Neutrophil (primary cell): ENCODE results near the gene OR52E1.
"Not testable (repeated sequence)": the region's sequence is repeated elsewhere in the genome, so short reads cannot be mapped to it uniquely, and the experiment has no call there.

Source experiments
- H3K27ac ChIP-seq: fragments of 200-600 bp; sonication (generic); 2 replicates; pipeline ENCODE4 v1.5.1; 2016; ENCODE audit warnings: mild to moderate bottlenecking, moderate library complexity
- H3K27me3 ChIP-seq: fragments of 200-600 bp; sonication (generic); 2 replicates; pipeline ENCODE4 v1.6.0; 2016; ENCODE audit warnings: mild to moderate bottlenecking
- H3K36me3 ChIP-seq: fragments of 200-600 bp; sonication (generic); 2 replicates; pipeline ENCODE4 v1.5.1; 2017
- H3K4me1 ChIP-seq, 2 experiments: fragments of 200-600 bp in 1 of 2; sonication (generic) in 1 of 2; 1 replicate in 1 of 2; 2 replicates in 1 of 2; pipeline versions ENCODE4 v1.5.1 to v1.6.1; 2013 to 2016; ENCODE audit warnings: low read depth in 1 of 2, low read length in 1 of 2, mild to moderate bottlenecking in 1 of 2, moderate library complexity in 1 of 2; ENCODE audit not compliant: control insufficient read depth in 1 of 2, insufficient read depth in 1 of 2
- H3K4me3 ChIP-seq, 2 experiments: fragments of 200-600 bp in 1 of 2; sonication (generic) in 1 of 2; 1 replicate in 1 of 2; 2 replicates in 1 of 2; pipeline ENCODE4 v1.5.1; 2013 to 2016; ENCODE audit warnings: low read depth in 1 of 2, low read length in 1 of 2, mild to moderate bottlenecking in 1 of 2, moderate library complexity in 1 of 2
- H3K9me3 ChIP-seq: fragments of 200-600 bp; sonication (generic); 2 replicates; pipeline ENCODE4 v1.5.1; 2016
- CTCF ChIP-seq: fragments of 200-600 bp; sonication (generic); IDR thresholded peaks from 2 replicates; pipeline ENCODE4 v1.5.1; 2016; ENCODE audit warnings: antibody characterized with exemption

Gene OR52E1

GRCh38 chr11:5042091-5042490 lies 27.3 kb upstream of the OR52E1 start:
- TF ChIP-seq CTCF: no peak
- no peak overlapping the region for H3K27ac ChIP-seq
- no peaks in the 10 kb centered on the region for H3K36me3 ChIP-seq
- no peaks in the 10 kb centered on the region for H3K9me3 ChIP-seq
- no peaks in the 10 kb centered on the region for H3K27me3 ChIP-seq
- H3K4me3 ChIP-seq: no peak overlapping the region
- H3K4me1 ChIP-seq: no peaks in the 10 kb centered on the region

GRCh38 chr11:5043380-5043779 lies 26.0 kb upstream of the OR52E1 start:
- Histone ChIP-seq H3K36me3 (no peaks in the 10 kb centered on the region), H3K4me1 (no peaks in the 10 kb centered on the region), H3K27ac (no peak overlapping the region), H3K9me3 (no peaks in the 10 kb centered on the region), H3K4me3 (no peak overlapping the region), H3K27me3 (no peaks in the 10 kb centered on the region)
- TF ChIP-seq CTCF: no peak

GRCh38 chr11:5046226-5046625 lies 23.1 kb upstream of the OR52E1 start, which contains the start of gene OR52J3:
TSS of gene OR52J3 (plus strand) at chr11:5046526. CDS start at chr11:5046526, 0 bp downstream.
- TF ChIP-seq CTCF: no peak
- H3K4me3 ChIP-seq: no peak within 1 kb of the TSS
- H3K36me3 ChIP-seq: no peaks in the 10 kb centered on the region
- H3K27me3 ChIP-seq: no peaks in the 10 kb centered on the region
- no peaks in the 10 kb centered on the region for H3K4me1 ChIP-seq
- H3K9me3 ChIP-seq: no peaks in the 10 kb centered on the region
- H3K27ac ChIP-seq: no peak within 1 kb of the TSS

DNA sequence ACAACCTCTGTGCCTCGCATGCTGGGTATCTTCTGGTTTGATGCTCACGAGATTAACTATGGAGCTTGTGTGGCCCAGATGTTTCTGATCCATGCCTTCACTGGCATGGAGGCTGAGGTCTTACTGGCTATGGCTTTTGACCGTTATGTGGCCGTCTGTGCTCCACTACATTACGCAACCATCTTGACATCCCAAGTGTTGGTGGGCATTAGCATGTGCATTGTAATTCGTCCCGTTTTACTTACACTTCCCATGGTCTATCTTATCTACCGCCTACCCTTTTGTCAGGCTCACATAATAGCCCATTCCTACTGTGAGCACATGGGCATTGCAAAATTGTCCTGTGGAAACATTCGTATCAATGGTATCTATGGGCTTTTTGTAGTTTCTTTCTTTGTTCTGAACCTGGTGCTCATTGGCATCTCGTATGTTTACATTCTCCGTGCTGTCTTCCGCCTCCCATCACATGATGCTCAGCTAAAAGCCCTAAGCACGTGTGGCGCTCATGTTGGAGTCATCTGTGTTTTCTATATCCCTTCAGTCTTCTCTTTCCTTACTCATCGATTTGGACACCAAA lies 22.5 kb upstream of the OR52E1 start:
- TF ChIP-seq CTCF: no peak
- Histone ChIP-seq H3K27ac (no peak overlapping the region), H3K36me3 (no peaks in the 10 kb centered on the region), H3K4me1 (no peaks in the 10 kb centered on the region), H3K27me3 (no peaks in the 10 kb centered on the region), H3K9me3 (no peaks in the 10 kb centered on the region), H3K4me3 (no peak overlapping the region)

DNA sequence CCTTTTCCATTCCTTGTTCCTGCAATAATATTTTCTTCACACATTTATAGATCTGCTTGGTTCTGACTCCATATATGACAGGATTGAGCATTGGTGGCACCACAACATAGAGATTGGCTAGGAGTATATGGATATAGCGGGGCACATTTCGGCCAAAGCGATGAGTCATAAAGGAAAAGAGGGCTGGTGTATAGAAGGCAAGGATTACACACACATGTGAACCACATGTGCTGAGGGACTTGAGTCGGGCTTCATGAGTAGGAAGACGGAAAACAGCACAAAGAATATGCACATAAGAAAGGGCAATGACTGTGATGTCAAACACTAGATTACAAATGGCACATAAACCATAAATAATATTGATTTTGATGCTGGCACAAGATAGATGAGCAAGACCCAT lies 10.7 kb upstream of the OR52E1 start:
- H3K4me3 ChIP-seq, H3K4me1 ChIP-seq, H3K9me3 ChIP-seq, H3K36me3 ChIP-seq, H3K27ac ChIP-seq, H3K27me3 ChIP-seq: not testable (repeated sequence)

DNA sequence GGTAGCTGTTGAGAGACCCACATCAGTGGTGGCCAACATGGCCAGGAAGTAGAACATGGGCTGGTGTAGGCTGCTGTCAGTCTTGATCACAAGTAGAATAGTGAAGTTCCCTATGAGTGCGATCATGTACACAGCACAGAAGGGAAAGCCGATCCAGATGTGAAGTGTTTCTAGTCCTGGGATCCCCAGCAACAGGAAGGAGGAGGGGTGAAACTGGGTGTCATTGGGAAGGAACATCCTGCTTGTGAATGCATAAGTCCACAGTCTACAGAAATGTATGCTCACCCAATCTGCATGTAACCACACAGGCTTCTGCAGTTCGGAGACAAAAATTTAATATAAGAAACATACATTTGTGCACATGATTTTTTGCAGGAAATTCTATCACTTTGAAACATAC lies 10.0 kb upstream of the OR52E1 start, which contains the start of gene OR52E2:
TSS of gene OR52E2 (minus strand) at position 237 of the 400 bp plus-strand sequence. CDS start at position 237, 0 bp downstream.
- Histone ChIP-seq H3K27ac (no peak within 1 kb of the TSS), H3K27me3 (no peaks in the 10 kb centered on the region), H3K4me3 (no peak within 1 kb of the TSS), H3K36me3 (no peaks in the 10 kb centered on the region), H3K4me1 (no peaks in the 10 kb centered on the region), H3K9me3 (no peaks in the 10 kb centered on the region)
- TF ChIP-seq CTCF: no peak
